MCF 10A (cell line): ENCODE measurements around the gene GAL3ST2. TPM values are rescaled to one million over a fixed set of nuclear protein-coding genes. Genes with fewer than 3 reads are reported as not detected.

ENCODE experiments used
- BruUV-seq: library from RNA; stranded (reverse); fragments of 400-500 nt; replicated peaks from 2 replicates; lab custom pipeline; 2021; lab: Mats Ljungman, UMichigan
- CTCF ChIA-PET: fragments of 300-600 bp; sonication (Branson Sonifier 250); formaldehyde crosslinking; extraction: SDS; loops from one replicate; lab custom pipeline; 2021; ENCODE audit warnings: antibody characterized with exemption, inconsistent platforms; lab: Yijun Ruan, JAX
- POLR2A ChIA-PET: fragments of 300-600, 350-650 bp; sonication (Branson Sonifier 250); formaldehyde crosslinking; extraction: SDS; loops from one replicate; lab custom pipeline; 2020; ENCODE audit warnings: antibody characterized with exemption, inconsistent platforms; lab: Yijun Ruan, JAX
- DNase-seq: peaks from one replicate; pipeline ENCODE4 v3.0.0-alpha.2; 2018; ENCODE audit not compliant: unreplicated experiment
- H3K27ac Mint-ChIP-seq: one replicate; pipeline ENCODE4 v1.8.0; 2022; ENCODE audit warnings: mild to moderate bottlenecking, low read depth, mixed read lengths; ENCODE audit not compliant: unreplicated experiment
- H3K27me3 Mint-ChIP-seq: one replicate; pipeline ENCODE4 v1.8.0; 2022; ENCODE audit warnings: mixed read lengths; ENCODE audit not compliant: insufficient read depth, unreplicated experiment
- H3K36me3 Mint-ChIP-seq: one replicate; pipeline ENCODE4 v1.8.0; 2022; ENCODE audit warnings: mild to moderate bottlenecking, moderate library complexity, mixed read lengths; ENCODE audit not compliant: insufficient read depth, unreplicated experiment
- H3K4me1 Mint-ChIP-seq: one replicate; pipeline ENCODE4 v1.8.0; 2022; ENCODE audit warnings: mixed read lengths; ENCODE audit not compliant: insufficient read depth, unreplicated experiment
- H3K4me3 Mint-ChIP-seq: one replicate; pipeline ENCODE4 v1.8.0; 2022; ENCODE audit warnings: mild to moderate bottlenecking, moderate library complexity, mixed read lengths; ENCODE audit not compliant: unreplicated experiment
- H3K9me3 Mint-ChIP-seq: one replicate; pipeline ENCODE4 v1.8.0; 2022; ENCODE audit warnings: mixed read lengths; ENCODE audit not compliant: unreplicated experiment
- CTCF ChIP-seq: fragments of 200-600 bp; IDR thresholded peaks from one replicate; pipeline ENCODE4 v1.8.0; 2022; ENCODE audit warnings: antibody characterized with exemption, mild to moderate bottlenecking; ENCODE audit not compliant: unreplicated experiment
- intact Hi-C: fragments of 100-400 bp; cut with micrococcal nuclease; formaldehyde crosslinking; loops from 2 replicates; pipeline ENCODE4 v1.14.1; 2022
- total RNA-seq: library from RNA; stranded (reverse); gene quantifications from 2 replicates; pipeline ENCODE4 v1.2.3, GENCODE V29; 2022

The GAL3ST2 gene
- total RNA-seq, 1 experiment from 2014 or later: not detected

- Mint-ChIP-seq H3K4me1 (no peaks in the 10 kb centered on the region), H3K36me3 (no peaks in the 10 kb centered on the region), H3K27me3 (peaks cover 26% of the 10 kb centered on the region), H3K4me3 (no peak overlapping the region), H3K27ac (no peak overlapping the region), H3K9me3 (no peaks in the 10 kb centered on the region)
- POLR2A ChIA-PET: interaction anchor here (0.6 kb wide), 1 partner anchor 112 kb away, joined by 3 read pairs; no protein-coding TSS in a partner anchor
- intact Hi-C loops: no loop called here
- DNase-seq: no peak
- TF ChIP-seq CTCF: no peak
- BruUV-seq: no TSS peak
- CTCF ChIA-PET: interaction anchor here (0.5 to 1.2 kb wide), 4 partner anchors 10 to 827 kb away, joined by 3 read pairs; no protein-coding TSS in a partner anchor
These were observed 68.4 kb downstream of the GAL3ST2 start for GRCh38 chr2:241844831-241845578.

- H3K4me3 Mint-ChIP-seq: no peak overlapping the region
- H3K27ac Mint-ChIP-seq: no peak overlapping the region
- no TSS peak for BruUV-seq
- no peaks in the 10 kb centered on the region for H3K9me3 Mint-ChIP-seq
- TF ChIP-seq CTCF: no peak
- H3K36me3 Mint-ChIP-seq: no peaks in the 10 kb centered on the region
- ChIA-PET CTCF (no interaction called here), POLR2A (no interaction called here)
- intact Hi-C loops: no loop called here
- no peak for DNase-seq
- H3K4me1 Mint-ChIP-seq: no peaks in the 10 kb centered on the region
- peaks cover 24% of the 10 kb centered on the region for H3K27me3 Mint-ChIP-seq
These were observed 69.8 kb downstream of the GAL3ST2 start for GRCh38 chr2:241846406-241846805.

- no peak for TF ChIP-seq CTCF
- intact Hi-C loops: no loop called here
- no TSS peak for BruUV-seq
- Mint-ChIP-seq H3K9me3 (no peaks in the 10 kb centered on the region), H3K4me1 (no peaks in the 10 kb centered on the region), H3K27ac (no peak overlapping the region), H3K4me3 (no peak overlapping the region), H3K36me3 (no peaks in the 10 kb centered on the region), H3K27me3 (peaks cover 24% of the 10 kb centered on the region)
- no peak for DNase-seq
- CTCF ChIA-PET: no interaction called here
- POLR2A ChIA-PET: no interaction called here
These were observed 72.4 kb downstream of the GAL3ST2 start for GRCh38 chr2:241848761-241849615.
